Panc1 (cell line): ENCODE data around the gene R3HDM4.

Source experiments
- TCF7L2 ChIP-seq: IDR thresholded peaks from 2 replicates; pipeline ENCODE4 v1.6.1; 2011; ENCODE audit warnings: mild to moderate bottlenecking, low read depth, low read length, inconsistent platforms
- TF ChIP-seq, protein P1 (sequence below): fragments of 450-650 bp; IDR thresholded peaks from 2 replicates; pipeline ENCODE4 v1.5.1; 2017; ENCODE audit warnings: mild to moderate bottlenecking

DNA sequence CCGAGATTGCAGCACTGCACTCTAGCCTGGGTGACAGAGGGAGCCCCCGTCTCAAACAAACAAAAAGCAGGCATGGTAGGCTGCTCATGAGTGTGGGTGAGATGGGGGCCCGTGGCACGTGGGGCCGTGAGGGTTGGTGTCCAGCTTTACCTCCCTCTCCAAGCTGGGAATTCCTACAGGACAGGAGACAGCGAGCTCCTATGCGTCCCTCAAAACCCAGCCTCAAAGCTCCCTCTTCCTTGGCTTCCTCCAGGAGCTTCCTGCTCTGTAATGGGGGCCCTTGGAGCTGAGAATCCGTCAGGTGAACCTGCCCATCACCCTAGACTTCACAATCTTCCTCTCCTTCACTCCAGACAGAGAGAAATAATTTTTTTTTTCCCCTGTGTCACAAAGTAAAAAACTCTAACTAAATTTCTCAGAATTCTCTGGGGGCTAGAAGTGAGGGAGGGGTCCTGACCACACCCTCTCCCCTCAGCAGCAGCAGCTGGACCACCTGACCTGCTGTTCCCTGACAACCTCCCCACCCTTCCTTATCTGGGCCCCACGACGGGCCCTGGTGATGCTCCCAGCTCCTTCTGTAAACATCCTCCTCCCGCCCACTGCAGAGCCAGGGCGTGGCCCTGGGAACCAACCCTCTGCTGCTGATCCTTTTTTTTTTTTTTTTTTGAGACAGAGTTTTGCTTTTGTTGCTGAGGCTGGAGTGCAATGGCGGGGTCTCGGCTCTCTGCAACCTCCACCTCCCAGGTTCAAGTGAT, 49.0 kb upstream of the R3HDM4 start:
- TF ChIP-seq, protein P1, sequence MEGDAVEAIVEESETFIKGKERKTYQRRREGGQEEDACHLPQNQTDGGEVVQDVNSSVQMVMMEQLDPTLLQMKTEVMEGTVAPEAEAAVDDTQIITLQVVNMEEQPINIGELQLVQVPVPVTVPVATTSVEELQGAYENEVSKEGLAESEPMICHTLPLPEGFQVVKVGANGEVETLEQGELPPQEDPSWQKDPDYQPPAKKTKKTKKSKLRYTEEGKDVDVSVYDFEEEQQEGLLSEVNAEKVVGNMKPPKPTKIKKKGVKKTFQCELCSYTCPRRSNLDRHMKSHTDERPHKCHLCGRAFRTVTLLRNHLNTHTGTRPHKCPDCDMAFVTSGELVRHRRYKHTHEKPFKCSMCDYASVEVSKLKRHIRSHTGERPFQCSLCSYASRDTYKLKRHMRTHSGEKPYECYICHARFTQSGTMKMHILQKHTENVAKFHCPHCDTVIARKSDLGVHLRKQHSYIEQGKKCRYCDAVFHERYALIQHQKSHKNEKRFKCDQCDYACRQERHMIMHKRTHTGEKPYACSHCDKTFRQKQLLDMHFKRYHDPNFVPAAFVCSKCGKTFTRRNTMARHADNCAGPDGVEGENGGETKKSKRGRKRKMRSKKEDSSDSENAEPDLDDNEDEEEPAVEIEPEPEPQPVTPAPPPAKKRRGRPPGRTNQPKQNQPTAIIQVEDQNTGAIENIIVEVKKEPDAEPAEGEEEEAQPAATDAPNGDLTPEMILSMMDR = no peak
- no peak for TF ChIP-seq TCF7L2
